Measurements from ENCODE around the gene LRRC8D. TPM values are rescaled to one million over a fixed set of nuclear protein-coding genes. Genes with fewer than 3 reads are reported as not detected.

Gene LRRC8D
- total and polyA plus RNA-seq, 9 of the 15 experiments (the other 6 are each of a cell fraction or from before 2014, with no cell fraction given) = 3.4 to 53.9 (median 15.9) TPM

- TF ChIP-seq DEAF1 (CRISPR knock-in tag; IDR thresholded peaks at IDR 0.05) (peak; percentile 27; the same call in 1 of the 2 replicates), HNRNPL (IDR thresholded peaks at IDR 0.05; ENCODE audit: low read depth, low read length) (no peak), FOXP4 (CRISPR knock-in tag; IDR thresholded peaks at IDR 0.05; ENCODE audit: borderline replicate concordance) (no peak), FOXJ3 (CRISPR knock-in tag; IDR thresholded peaks at IDR 0.05) (no peak), ZNF695 (CRISPR knock-in tag; IDR thresholded peaks at IDR 0.05) (no peak), CTBP1 (IDR thresholded peaks at IDR 0.05; ENCODE audit: borderline replicate concordance) (peak; percentile 97; the same call in 1 of the 2 replicates), GATAD2B (IDR thresholded peaks at IDR 0.05; ENCODE audit: borderline replicate concordance) (no peak), HNRNPLL (IDR thresholded peaks at IDR 0.05; ENCODE audit: low read depth, low read length, poor library complexity, severe bottlenecking) (no peak), SIX5 (IDR thresholded peaks at IDR 0.05; ENCODE audit: borderline replicate concordance in 1 of 2, insufficient read depth in 1 of 2, low read depth in 1 of 2, low read length in 2 of 2) (no peak), KHSRP (IDR thresholded peaks at IDR 0.05) (no peak), ZNF75A (CRISPR knock-in tag; IDR thresholded peaks at IDR 0.05) (no peak; the same call in 1 of the 2 replicates)
- TF ChIP-seq, protein P1, sequence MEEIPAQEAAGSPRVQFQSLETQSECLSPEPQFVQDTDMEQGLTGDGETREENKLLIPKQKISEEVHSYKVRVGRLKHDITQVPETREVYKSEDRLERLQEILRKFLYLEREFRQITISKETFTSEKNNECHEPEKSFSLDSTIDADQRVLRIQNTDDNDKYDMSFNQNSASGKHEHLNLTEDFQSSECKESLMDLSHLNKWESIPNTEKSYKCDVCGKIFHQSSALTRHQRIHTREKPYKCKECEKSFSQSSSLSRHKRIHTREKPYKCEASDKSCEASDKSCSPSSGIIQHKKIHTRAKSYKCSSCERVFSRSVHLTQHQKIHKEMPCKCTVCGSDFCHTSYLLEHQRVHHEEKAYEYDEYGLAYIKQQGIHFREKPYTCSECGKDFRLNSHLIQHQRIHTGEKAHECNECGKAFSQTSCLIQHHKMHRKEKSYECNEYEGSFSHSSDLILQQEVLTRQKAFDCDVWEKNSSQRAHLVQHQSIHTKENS (CRISPR knock-in tag; IDR thresholded peaks at IDR 0.05) = no peak
- TF ChIP-seq, protein P2, sequence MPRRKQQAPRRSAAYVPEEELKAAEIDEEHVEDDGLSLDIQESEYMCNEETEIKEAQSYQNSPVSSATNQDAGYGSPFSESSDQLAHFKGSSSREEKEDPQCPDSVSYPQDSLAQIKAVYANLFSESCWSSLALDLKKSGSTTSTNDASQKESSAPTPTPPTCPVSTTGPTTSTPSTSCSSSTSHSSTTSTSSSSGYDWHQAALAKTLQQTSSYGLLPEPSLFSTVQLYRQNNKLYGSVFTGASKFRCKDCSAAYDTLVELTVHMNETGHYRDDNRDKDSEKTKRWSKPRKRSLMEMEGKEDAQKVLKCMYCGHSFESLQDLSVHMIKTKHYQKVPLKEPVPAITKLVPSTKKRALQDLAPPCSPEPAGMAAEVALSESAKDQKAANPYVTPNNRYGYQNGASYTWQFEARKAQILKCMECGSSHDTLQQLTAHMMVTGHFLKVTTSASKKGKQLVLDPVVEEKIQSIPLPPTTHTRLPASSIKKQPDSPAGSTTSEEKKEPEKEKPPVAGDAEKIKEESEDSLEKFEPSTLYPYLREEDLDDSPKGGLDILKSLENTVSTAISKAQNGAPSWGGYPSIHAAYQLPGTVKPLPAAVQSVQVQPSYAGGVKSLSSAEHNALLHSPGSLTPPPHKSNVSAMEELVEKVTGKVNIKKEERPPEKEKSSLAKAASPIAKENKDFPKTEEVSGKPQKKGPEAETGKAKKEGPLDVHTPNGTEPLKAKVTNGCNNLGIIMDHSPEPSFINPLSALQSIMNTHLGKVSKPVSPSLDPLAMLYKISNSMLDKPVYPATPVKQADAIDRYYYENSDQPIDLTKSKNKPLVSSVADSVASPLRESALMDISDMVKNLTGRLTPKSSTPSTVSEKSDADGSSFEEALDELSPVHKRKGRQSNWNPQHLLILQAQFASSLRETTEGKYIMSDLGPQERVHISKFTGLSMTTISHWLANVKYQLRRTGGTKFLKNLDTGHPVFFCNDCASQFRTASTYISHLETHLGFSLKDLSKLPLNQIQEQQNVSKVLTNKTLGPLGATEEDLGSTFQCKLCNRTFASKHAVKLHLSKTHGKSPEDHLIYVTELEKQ (CRISPR knock-in tag; IDR thresholded peaks at IDR 0.05) = no peak
Measured at GRCh38 chr1:89900791-89901708, 80.2 kb downstream of the LRRC8D start (continued).
